GM19193 (cell line): ENCODE data around the gene TTLL13.

Experiments used
- POLR2A ChIP-seq: IDR thresholded peaks from 4 replicates; pipeline ENCODE4 v1.6.1; 2011; ENCODE audit not compliant: insufficient read depth, insufficient read length; ENCODE audit errors: extremely low read depth

Gene TTLL13

GRCh38 chr15:90225504-90226234, 23.7 kb upstream of the TTLL13 start:
- no peak for TF ChIP-seq POLR2A

- TF ChIP-seq POLR2A = no peak
Measured at GRCh38 chr15:90227336-90227735, 22.0 kb upstream of the TTLL13 start.

GRCh38 chr15:90227816-90228772, 21.3 kb upstream of the TTLL13 start:
- TF ChIP-seq POLR2A = no peak

GRCh38 chr15:90228960-90229359, 20.4 kb upstream of the TTLL13 start:
- no peak for TF ChIP-seq POLR2A

- peak; percentile 20 for TF ChIP-seq POLR2A
Measured at GRCh38 chr15:90230071-90230494, 19.3 kb upstream of the TTLL13 start.

- TF ChIP-seq POLR2A = no peak
Measured at GRCh38 chr15:90230610-90231009, 18.7 kb upstream of the TTLL13 start.

- TF ChIP-seq POLR2A = no peak
Measured at GRCh38 chr15:90231028-90232017, 18.0 kb upstream of the TTLL13 start.

GRCh38 chr15:90232196-90232595, 17.2 kb upstream of the TTLL13 start:
- no peak for TF ChIP-seq POLR2A

- TF ChIP-seq POLR2A = no peak
Measured at GRCh38 chr15:90232941-90233386, 16.4 kb upstream of the TTLL13 start.

- peak; percentile 62 for TF ChIP-seq POLR2A
Measured at GRCh38 chr15:90233387-90234095, 15.8 kb upstream of the TTLL13 start, which contains the start of gene CIB1. CIB1 (minus strand) TSS chr15:90233941; CDS start chr15:90233885, 56 bp downstream.

GRCh38 chr15:90234096-90234988, 15.0 kb upstream of the TTLL13 start, which contains the start of gene GDPGP1:
GDPGP1 (plus strand) TSS chr15:90234209; CDS start chr15:90240909, 6,700 bp downstream.
- peak; percentile 90 for TF ChIP-seq POLR2A

- TF ChIP-seq POLR2A = no peak
Measured at GRCh38 chr15:90239371-90239770, 10.0 kb upstream of the TTLL13 start.

- no peak for TF ChIP-seq POLR2A
Measured at GRCh38 chr15:90240856-90241255, 8.5 kb upstream of the TTLL13 start.
